Uterus (tissue), 2 donors: ENCODE measurements around the gene CTXND2.

Experiments
- CTCF ChIP-seq, 4 experiments: fragments of 200-600 bp in 2 of 4; fragments of 450-650 bp in 2 of 4; sonication (generic) in 2 of 4; IDR thresholded peaks; one replicate each; pipeline ENCODE4 v1.5.1; 2016 to 2019; ENCODE audit warnings: antibody characterized with exemption in 4 of 4, mild to moderate bottlenecking in 2 of 4, moderate library complexity in 1 of 4
- POLR2A ChIP-seq, 2 donors: fragments of 450-650 bp; IDR thresholded peaks; one replicate each; pipeline ENCODE4 v1.6.1; 2016; ENCODE audit warnings: antibody characterized with exemption in 2 of 2, mild to moderate bottlenecking in 1 of 2, moderate library complexity in 1 of 2

- TF ChIP-seq CTCF (IDR thresholded peaks at IDR 0.05) (no peak), POLR2A (IDR thresholded peaks at IDR 0.05) (no peak)
Measured at GRCh38 chr1:150872572-150872971, 14.4 kb upstream of the CTXND2 start.
